Fibroblast of lung (primary cell): ENCODE measurements around the gene CENPP.

Experiments
- EZH2 ChIP-seq: IDR thresholded peaks from 2 replicates; pipeline ENCODE4 v1.5.1; 2012; ENCODE audit warnings: low read length, control low read depth, mild to moderate bottlenecking; ENCODE audit errors: missing control alignments
- TF ChIP-seq, protein P1 (sequence below), 2 donors: IDR thresholded peaks in 1 of 2; conservative IDR thresholded peaks in 1 of 2; 1 replicate in 1 of 2; 2 replicates in 1 of 2; pipeline ENCODE4 v1.5.1; 2011 to 2012; ENCODE audit warnings: low read length in 2 of 2, control low read depth in 1 of 2, inconsistent platforms in 1 of 2, low read depth in 1 of 2, mild to moderate bottlenecking in 1 of 2

DNA sequence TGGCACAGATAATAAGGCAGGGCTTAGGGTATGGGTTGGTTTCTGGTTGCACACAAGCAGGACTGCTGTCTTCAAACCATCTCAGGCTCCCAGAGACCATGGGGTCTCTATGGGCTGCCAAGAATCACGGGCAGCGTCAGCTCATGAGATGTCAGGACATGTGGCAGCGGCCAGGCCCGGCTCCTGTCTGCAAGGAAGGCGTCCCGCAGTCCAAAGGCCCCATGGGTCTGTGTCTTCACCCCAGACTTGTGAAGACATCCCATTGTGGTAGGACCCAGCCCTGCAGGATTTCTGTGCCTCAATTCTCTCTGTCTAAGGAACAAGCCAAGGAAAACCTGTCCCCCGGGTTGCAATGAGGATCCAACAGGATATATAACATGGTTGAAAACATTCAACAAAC lies 311.6 kb downstream of the CENPP start:
- no peak for TF ChIP-seq EZH2
- TF ChIP-seq, protein P1, sequence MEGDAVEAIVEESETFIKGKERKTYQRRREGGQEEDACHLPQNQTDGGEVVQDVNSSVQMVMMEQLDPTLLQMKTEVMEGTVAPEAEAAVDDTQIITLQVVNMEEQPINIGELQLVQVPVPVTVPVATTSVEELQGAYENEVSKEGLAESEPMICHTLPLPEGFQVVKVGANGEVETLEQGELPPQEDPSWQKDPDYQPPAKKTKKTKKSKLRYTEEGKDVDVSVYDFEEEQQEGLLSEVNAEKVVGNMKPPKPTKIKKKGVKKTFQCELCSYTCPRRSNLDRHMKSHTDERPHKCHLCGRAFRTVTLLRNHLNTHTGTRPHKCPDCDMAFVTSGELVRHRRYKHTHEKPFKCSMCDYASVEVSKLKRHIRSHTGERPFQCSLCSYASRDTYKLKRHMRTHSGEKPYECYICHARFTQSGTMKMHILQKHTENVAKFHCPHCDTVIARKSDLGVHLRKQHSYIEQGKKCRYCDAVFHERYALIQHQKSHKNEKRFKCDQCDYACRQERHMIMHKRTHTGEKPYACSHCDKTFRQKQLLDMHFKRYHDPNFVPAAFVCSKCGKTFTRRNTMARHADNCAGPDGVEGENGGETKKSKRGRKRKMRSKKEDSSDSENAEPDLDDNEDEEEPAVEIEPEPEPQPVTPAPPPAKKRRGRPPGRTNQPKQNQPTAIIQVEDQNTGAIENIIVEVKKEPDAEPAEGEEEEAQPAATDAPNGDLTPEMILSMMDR (conservative IDR thresholded peaks at IDR 0.05 in 1 of 2, IDR thresholded peaks at IDR 0.05 in 1 of 2; ENCODE audit: low read depth in 1 of 2, low read length in 2 of 2) = no peak
